Mucosa of descending colon (tissue), 3 donors: Measurements from ENCODE around the gene TTBK2. TPM values are rescaled to one million over a fixed set of nuclear protein-coding genes. Genes with fewer than 3 reads are reported as not detected.
"Not testable (repeated sequence)": the region's sequence is repeated elsewhere in the genome, so short reads cannot be mapped to it uniquely, and the experiment has no call there.

ENCODE experiments used
- ATAC-seq: fragments of 200-7000 bp; cut with Tn5 transposase; one replicate; pipeline ENCODE4 v1.9.1; 2020; ENCODE audit warnings: mild to moderate bottlenecking, moderate library complexity
- DNase-seq, 3 donors: peaks; one replicate each; pipeline ENCODE4 v3.0.0-alpha.2; 2020
- H3K36me3 ChIP-seq: fragments of 200-600 bp; one replicate; pipeline ENCODE4 v1.8.0; 2021; ENCODE audit warnings: low read depth, mild to moderate bottlenecking
- H3K4me1 ChIP-seq: fragments of 200-600 bp; one replicate; pipeline ENCODE4 v1.8.0; 2021; ENCODE audit warnings: low read depth, mild to moderate bottlenecking
- H3K4me3 ChIP-seq: fragments of 200-600 bp; one replicate; pipeline ENCODE4 v1.8.0; 2021; ENCODE audit warnings: mild to moderate bottlenecking
- H3K9me3 ChIP-seq: fragments of 200-600 bp; one replicate; pipeline ENCODE4 v1.8.0; 2021; ENCODE audit warnings: mild to moderate bottlenecking
- CTCF ChIP-seq: fragments of 200-600 bp; IDR thresholded peaks from one replicate; pipeline ENCODE4 v1.8.0; 2022; ENCODE audit warnings: antibody characterized with exemption, mild to moderate bottlenecking
- intact Hi-C, 2 donors: fragments of 100-400 bp; cut with DNase I in 1 of 2; cut with micrococcal nuclease in 1 of 2; formaldehyde crosslinking; loops; one replicate each; pipeline versions ENCODE4 v1.11.0 to v1.11.1; 2022; cut with DNase I, micrococcal nuclease
- total RNA-seq, 3 donors: library from RNA; stranded (reverse); fragmentation: NEBNext Ultra II Directional in 2 of 3; extraction: Animal tissue kit (Norgen Biotek cat#: 25700) in 2 of 3; gene quantifications; one replicate each; pipeline versions ENCODE4 v1.2.1 to v1.2.4, GENCODE V29; 2021 to 2023
- donor health status: DM: no; HTN: no; CAD: no; lungs with moderate emphysema.
- donor health status: DM: no; HTN: no; CAD: no.
- donor health status: DM: no; HTN: yes; CAD: no.

TTBK2 gene
- total RNA-seq, 3 donors from 2014 or later = 9.7 to 27.6 (median 11.4) TPM

DNA sequence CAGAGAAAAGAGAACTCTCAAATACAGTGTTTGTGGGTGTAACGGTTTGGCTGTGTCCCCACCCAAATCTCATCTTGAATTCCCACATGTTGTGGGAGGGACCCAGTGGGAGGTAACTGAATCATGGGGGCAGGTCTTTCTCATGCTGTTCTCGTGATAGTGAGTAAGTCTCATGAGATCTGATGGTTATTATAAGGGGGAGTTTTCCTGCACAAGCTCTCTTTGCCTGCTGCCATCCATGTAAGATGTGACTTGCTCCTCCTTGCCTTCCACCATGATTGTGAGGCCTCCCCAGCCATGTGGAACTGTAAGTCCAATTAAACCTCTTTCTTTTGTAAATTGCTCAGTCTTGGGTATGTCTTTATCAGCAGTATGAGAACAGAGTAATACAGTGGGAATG lies 158.8 kb downstream of the TTBK2 start:
- H3K4me1 ChIP-seq, H3K4me3 ChIP-seq, intact Hi-C loops, DNase-seq, ATAC-seq, H3K36me3 ChIP-seq: not testable (repeated sequence)
- peaks cover 20% of the 10 kb centered on the region for H3K9me3 ChIP-seq

DNA sequence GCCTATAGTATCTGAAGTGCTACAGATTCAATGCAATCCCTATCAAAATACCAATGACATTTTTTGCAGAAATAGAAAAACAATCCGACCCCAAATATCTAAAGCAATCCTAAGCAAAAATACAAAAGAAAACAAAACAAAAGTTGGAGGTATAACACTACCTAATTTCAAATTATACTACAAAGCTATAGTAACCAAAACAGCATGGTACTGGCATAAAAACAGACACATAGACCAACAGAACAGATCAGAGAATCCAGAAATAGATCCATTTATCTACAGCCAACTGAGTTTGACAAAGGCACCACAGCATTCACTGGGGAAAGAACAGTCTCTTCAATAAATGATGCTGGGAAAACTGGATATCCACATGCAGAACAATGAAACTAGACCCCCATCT lies 159.8 kb downstream of the TTBK2 start:
- no peak for TF ChIP-seq CTCF
- Histone ChIP-seq H3K4me1 (no peaks in the 10 kb centered on the region), H3K9me3 (peaks cover 20% of the 10 kb centered on the region), H3K4me3 (no peak overlapping the region), H3K36me3 (no peaks in the 10 kb centered on the region)
- DNase-seq (no peak), ATAC-seq (no peak)
- intact Hi-C loops = no loop called here

- intact Hi-C loops = no loop called here
- no peak for TF ChIP-seq CTCF
Observed at GRCh38 chr15:42759093-42759492, 161.5 kb downstream of the TTBK2 start.

DNA sequence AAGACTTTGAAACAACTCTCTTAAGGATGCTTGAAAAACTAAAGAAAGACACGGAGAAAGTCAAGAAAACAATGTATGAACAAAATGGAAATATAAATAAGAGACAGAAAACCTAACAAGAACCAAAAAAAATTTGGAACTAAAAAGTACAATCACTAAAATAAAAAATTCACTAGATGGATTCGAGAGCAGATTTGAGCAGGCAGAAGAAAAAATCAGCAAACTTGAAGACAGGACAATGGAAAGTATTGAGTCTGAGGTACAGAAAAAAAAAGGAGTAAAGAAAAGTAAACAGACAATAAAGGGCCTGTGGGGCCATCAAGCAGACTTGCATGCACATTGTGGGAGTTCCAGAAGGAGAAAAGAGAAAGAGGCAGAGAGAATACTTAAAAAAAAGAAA lies 170.3 kb downstream of the TTBK2 start:
- Histone ChIP-seq H3K36me3 (no peaks in the 10 kb centered on the region), H3K9me3 (no peaks in the 10 kb centered on the region), H3K4me3 (no peak overlapping the region), H3K4me1 (no peaks in the 10 kb centered on the region)
- intact Hi-C loops = no loop called here
- no peak for TF ChIP-seq CTCF
- ATAC-seq (no peak), DNase-seq (no peak)

More at GRCh38 chr15:42759093-42759492, 161.5 kb downstream of the TTBK2 start:
- peaks cover 20% of the 10 kb centered on the region for H3K9me3 ChIP-seq
- H3K4me3 ChIP-seq = no peak overlapping the region
- DNase-seq (no peak), ATAC-seq (no peak)
- H3K4me1 ChIP-seq = no peaks in the 10 kb centered on the region
- no peaks in the 10 kb centered on the region for H3K36me3 ChIP-seq

GRCh38 chr15:42749266-42749665 lies 171.3 kb downstream of the TTBK2 start:
- H3K4me3 ChIP-seq = no peak overlapping the region
- no peak for TF ChIP-seq CTCF
- no peaks in the 10 kb centered on the region for H3K36me3 ChIP-seq
- H3K4me1 ChIP-seq = no peaks in the 10 kb centered on the region
- no peak for ATAC-seq
- no peak for DNase-seq
- H3K9me3 ChIP-seq = no peaks in the 10 kb centered on the region
- intact Hi-C loops = no loop called here

- ATAC-seq = no peak
- no peak for TF ChIP-seq CTCF
- intact Hi-C loops = no loop called here
Observed at GRCh38 chr15:42744195-42744594, 176.4 kb downstream of the TTBK2 start.

More at GRCh38 chr15:42744195-42744594, 176.4 kb downstream of the TTBK2 start:
- Histone ChIP-seq H3K36me3 (no peaks in the 10 kb centered on the region), H3K4me1 (no peaks in the 10 kb centered on the region), H3K4me3 (no peak overlapping the region), H3K9me3 (no peaks in the 10 kb centered on the region)
- no peak for DNase-seq
